Stimulated activated CD4-positive, alpha-beta T cell treated with anti-CD3 and anti-CD28 coated beads, Interleukin-4, amount 100 ng/mL, for 48 hours (primary cell): ENCODE results near the gene RHBG.

Experiments used
- DNase-seq, 2 donors: peaks; one replicate each; pipeline ENCODE4 v3.0.0-alpha.2; 2020; ENCODE audit warnings: low read depth in 2 of 2

The RHBG gene

GRCh38 chr1:156424806-156425432, 55.9 kb downstream of the RHBG start:
- DNase-seq, result no peak

- DNase-seq, result no peak
Measured at GRCh38 chr1:156425943-156426342, 56.9 kb downstream of the RHBG start.

GRCh38 chr1:156427957-156428356, 58.9 kb downstream of the RHBG start:
- DNase-seq, result no peak

GRCh38 chr1:156428746-156429288, 59.8 kb downstream of the RHBG start:
- DNase-seq, result no peak

GRCh38 chr1:156429313-156430060, 60.5 kb downstream of the RHBG start:
- DNase-seq, result no peak

DNA sequence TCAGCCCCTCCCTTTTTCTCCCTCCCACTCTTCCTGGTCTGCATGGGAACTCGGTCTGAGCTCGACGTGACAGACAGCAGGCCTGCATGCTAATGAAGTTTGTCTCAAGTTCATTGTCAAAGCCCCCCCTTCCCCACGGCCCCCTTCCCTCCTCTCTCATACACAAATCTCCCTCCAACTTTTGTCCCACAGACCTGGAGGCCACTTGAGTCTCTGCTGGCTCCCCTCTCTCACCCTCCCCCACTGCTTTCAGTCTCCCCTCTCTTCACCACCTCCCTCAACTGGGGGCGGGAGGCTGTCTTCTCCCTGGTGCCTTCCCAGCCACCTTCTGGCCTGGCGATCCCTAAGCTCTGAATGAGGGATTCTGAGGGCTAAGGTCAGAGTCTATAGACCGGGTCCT, 61.3 kb downstream of the RHBG start:
- DNase-seq, result no peak

GRCh38 chr1:156430866-156431265, 61.9 kb downstream of the RHBG start:
- no peak for DNase-seq

DNA sequence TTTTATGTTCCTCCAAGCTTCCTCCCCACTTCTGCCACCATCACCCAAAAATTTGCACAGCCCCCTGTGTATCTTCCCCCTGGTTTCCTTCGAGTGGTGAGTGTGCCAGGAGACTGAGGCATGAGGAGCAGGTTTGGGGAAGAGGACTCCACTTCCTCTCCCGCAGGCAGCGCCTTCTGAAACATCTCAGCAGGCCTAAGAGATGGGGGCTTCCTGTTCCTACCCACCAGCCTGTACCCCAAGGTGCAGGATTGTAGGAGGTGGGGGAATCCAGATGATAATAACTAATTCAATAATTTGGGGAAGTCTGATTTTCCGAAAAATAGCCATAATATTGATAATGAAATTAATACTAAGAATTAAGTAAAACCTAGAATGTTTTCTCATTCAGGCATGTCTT, 62.4 kb downstream of the RHBG start:
- no peak for DNase-seq

DNA sequence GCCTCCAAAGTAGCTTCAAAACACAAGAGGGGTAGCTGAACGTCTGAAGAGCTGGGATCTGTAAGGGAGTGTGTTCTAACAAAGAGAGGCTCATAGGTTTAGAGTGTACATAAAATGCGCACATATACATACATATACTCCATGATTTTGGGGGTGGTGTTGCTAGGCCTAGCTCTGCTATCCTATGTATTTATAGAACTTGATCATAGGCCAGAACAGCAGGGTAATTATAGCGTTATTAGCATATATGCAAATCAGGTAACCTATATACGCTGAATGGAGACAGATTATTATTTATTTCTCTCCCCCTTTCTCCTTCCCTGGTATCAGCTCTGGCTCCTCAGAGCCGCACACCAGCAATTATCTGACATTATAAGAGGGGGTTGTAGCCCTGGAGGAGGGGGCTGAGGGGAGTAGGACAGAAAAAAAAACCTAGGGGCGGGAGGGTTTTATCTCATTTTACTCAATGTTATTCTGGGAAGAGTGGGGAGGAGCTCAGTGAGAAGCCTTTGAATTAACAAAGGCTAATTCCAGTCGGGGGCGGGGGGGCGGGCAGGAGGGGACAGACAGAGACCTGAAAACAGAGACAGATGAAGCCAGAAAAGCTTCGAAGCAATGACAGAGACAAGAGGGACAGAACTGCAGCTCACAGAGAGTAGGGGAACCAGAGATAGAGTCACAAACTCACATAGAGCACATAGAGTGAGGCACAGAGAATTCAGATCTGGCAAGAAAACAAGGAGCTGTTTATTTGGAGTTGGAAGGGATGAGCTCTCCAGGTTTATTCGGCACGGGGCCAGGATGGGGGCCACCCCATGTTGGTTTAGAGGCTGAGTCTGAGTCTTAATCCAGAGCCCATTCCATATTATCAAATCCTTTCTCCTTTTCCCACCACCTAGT, 63.0 kb downstream of the RHBG start:
- no peak for DNase-seq

GRCh38 chr1:156432669-156433018, 63.6 kb downstream of the RHBG start:
- no peak for DNase-seq

DNA sequence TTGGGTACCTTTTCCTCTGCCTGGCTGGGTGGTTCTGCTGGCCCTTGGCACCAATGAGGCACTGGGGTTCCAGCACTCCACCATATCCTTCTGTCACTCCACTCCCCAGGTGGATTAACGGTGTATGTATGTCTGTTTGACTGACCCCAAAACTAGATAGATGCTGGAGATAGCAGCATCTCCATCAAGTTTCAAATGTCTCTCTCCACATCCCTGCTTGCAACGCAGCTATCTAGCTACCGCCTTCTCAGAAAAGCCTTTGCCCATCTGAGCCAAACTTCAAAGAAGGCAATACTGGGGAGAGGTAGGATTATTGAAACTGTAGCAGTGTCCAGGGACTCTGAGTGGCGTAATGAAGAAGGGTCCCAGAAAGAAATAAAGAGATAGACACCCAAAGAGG, 64.0 kb downstream of the RHBG start:
- no peak for DNase-seq

- no peak for DNase-seq
Measured at GRCh38 chr1:156433602-156434001, 64.6 kb downstream of the RHBG start.
